ENCODE data around the gene PTPN11. TPM values are rescaled to one million over a fixed set of nuclear protein-coding genes. Genes with fewer than 3 reads are reported as not detected.

PTPN11 gene
- polyA plus RNA-seq, 2 donors, result 13.4 to 17.7 TPM

GRCh38 chr12:112530941-112531340, 112.2 kb downstream of the PTPN11 start:
- H3K9me3 ChIP-seq (ENCODE audit: control insufficient read depth in 2 of 2, insufficient read depth in 1 of 2, low read depth in 1 of 2, low read length in 1 of 2), result no peaks in the 10 kb centered on the region
- H3K27ac ChIP-seq (ENCODE audit: low read depth in 2 of 2, low read length in 1 of 2), result no peak overlapping the region
- WGBS, 2 donors, result 64 to 66% methylated on average over 2 of the region's 2 CpGs
- no peak overlapping the region for H3K4me3 ChIP-seq (ENCODE audit: low read depth in 1 of 2, low read length in 2 of 2)
- H3K27me3 ChIP-seq (ENCODE audit: control insufficient read depth in 1 of 2, insufficient read depth in 2 of 2, low read length in 2 of 2), result no peaks in the 10 kb centered on the region
- H3K4me1 ChIP-seq (ENCODE audit: control insufficient read depth in 2 of 2, insufficient read depth in 2 of 2, low read length in 1 of 2), result no peaks in the 10 kb centered on the region
- H3K36me3 ChIP-seq (ENCODE audit: control insufficient read depth in 2 of 2, insufficient read depth in 2 of 2, low read length in 1 of 2), result no peaks in the 10 kb centered on the region

GRCh38 chr12:112532106-112532505, 113.4 kb downstream of the PTPN11 start:
- Histone ChIP-seq H3K9me3 (ENCODE audit: control insufficient read depth in 2 of 2, insufficient read depth in 1 of 2, low read depth in 1 of 2, low read length in 1 of 2) (no peaks in the 10 kb centered on the region), H3K27me3 (ENCODE audit: control insufficient read depth in 1 of 2, insufficient read depth in 2 of 2, low read length in 2 of 2) (no peaks in the 10 kb centered on the region), H3K36me3 (ENCODE audit: control insufficient read depth in 2 of 2, insufficient read depth in 2 of 2, low read length in 1 of 2) (no peaks in the 10 kb centered on the region), H3K4me1 (ENCODE audit: control insufficient read depth in 2 of 2, insufficient read depth in 2 of 2, low read length in 1 of 2) (no peaks in the 10 kb centered on the region), H3K4me3 (ENCODE audit: low read depth in 1 of 2, low read length in 2 of 2) (no peak overlapping the region), H3K27ac (ENCODE audit: low read depth in 2 of 2, low read length in 1 of 2) (no peak overlapping the region)
- WGBS, 2 donors, result 76 to 78% methylated on average over 1 of the region's 1 CpG

DNA sequence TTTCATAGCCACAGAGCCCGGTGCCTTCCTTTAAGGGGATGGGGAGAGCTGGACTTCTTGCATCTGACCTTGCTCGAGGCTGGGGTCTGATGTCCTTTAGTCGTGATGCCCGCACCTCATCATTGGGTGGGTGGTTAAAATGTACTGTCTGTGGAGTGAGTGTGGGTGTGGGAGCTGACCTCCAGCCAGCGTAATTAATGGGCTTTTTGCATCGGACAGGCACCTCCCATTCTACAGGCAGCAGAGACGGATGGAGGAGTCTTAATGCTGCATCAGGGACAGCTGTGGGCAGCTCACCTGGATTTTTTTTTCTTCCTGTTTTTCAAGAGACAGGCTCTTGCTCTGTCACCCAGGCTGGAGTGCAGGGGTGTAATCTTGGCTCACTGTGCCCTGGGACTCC, 114.8 kb downstream of the PTPN11 start:
- Histone ChIP-seq H3K36me3 (ENCODE audit: control insufficient read depth in 2 of 2, insufficient read depth in 2 of 2, low read length in 1 of 2) (no peaks in the 10 kb centered on the region), H3K4me3 (ENCODE audit: low read depth in 1 of 2, low read length in 2 of 2) (no peak overlapping the region), H3K27me3 (ENCODE audit: control insufficient read depth in 1 of 2, insufficient read depth in 2 of 2, low read length in 2 of 2) (no peaks in the 10 kb centered on the region), H3K27ac (ENCODE audit: low read depth in 2 of 2, low read length in 1 of 2) (no peak overlapping the region), H3K4me1 (ENCODE audit: control insufficient read depth in 2 of 2, insufficient read depth in 2 of 2, low read length in 1 of 2) (no peaks in the 10 kb centered on the region), H3K9me3 (ENCODE audit: control insufficient read depth in 2 of 2, insufficient read depth in 1 of 2, low read depth in 1 of 2, low read length in 1 of 2) (no peaks in the 10 kb centered on the region)
- WGBS, 2 donors, result 76 to 81% methylated on average over 7 of the region's 7 CpGs

- Histone ChIP-seq H3K27ac (ENCODE audit: low read depth in 2 of 2, low read length in 1 of 2) (no peak overlapping the region), H3K27me3 (ENCODE audit: control insufficient read depth in 1 of 2, insufficient read depth in 2 of 2, low read length in 2 of 2) (no peaks in the 10 kb centered on the region), H3K4me3 (ENCODE audit: low read depth in 1 of 2, low read length in 2 of 2) (no peak overlapping the region), H3K9me3 (ENCODE audit: control insufficient read depth in 2 of 2, insufficient read depth in 1 of 2, low read depth in 1 of 2, low read length in 1 of 2) (no peaks in the 10 kb centered on the region), H3K36me3 (ENCODE audit: control insufficient read depth in 2 of 2, insufficient read depth in 2 of 2, low read length in 1 of 2) (no peaks in the 10 kb centered on the region), H3K4me1 (ENCODE audit: control insufficient read depth in 2 of 2, insufficient read depth in 2 of 2, low read length in 1 of 2) (no peaks in the 10 kb centered on the region)
- WGBS, 2 donors, result 82 to 91% methylated on average over 6 of the region's 6 CpGs
Observed at GRCh38 chr12:112535017-112535416, 116.3 kb downstream of the PTPN11 start.

GRCh38 chr12:112535637-112536366, 117.1 kb downstream of the PTPN11 start:
- 78 to 82% methylated on average over 6 of the region's 6 CpGs for WGBS, 2 donors
- Histone ChIP-seq H3K36me3 (ENCODE audit: control insufficient read depth in 2 of 2, insufficient read depth in 2 of 2, low read length in 1 of 2) (no peaks in the 10 kb centered on the region), H3K4me3 (ENCODE audit: low read depth in 1 of 2, low read length in 2 of 2) (no peak overlapping the region), H3K27ac (ENCODE audit: low read depth in 2 of 2, low read length in 1 of 2) (no peak overlapping the region), H3K9me3 (ENCODE audit: control insufficient read depth in 2 of 2, insufficient read depth in 1 of 2, low read depth in 1 of 2, low read length in 1 of 2) (no peaks in the 10 kb centered on the region), H3K4me1 (ENCODE audit: control insufficient read depth in 2 of 2, insufficient read depth in 2 of 2, low read length in 1 of 2) (no peaks in the 10 kb centered on the region), H3K27me3 (ENCODE audit: control insufficient read depth in 1 of 2, insufficient read depth in 2 of 2, low read length in 2 of 2) (no peaks in the 10 kb centered on the region)

DNA sequence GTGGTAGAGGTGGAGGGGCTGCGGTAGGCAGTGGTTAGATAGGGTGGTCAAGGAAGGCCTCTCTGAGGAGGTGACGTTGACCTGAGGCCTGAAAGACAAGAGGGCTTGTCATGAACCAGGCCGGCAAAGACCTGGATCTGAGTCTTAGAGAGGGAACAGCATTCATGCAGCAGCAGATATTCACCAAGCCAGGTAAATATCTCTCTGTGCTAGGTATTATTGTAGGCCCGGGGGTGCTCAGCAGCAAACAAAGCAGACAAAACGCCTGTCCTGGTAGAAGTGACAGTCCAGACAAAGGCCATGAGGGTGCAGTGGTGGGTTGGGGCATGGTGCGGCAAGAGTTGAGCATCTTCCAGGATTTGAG, 117.6 kb downstream of the PTPN11 start:
- WGBS, 2 donors, result 77 to 79% methylated on average over 6 of the region's 6 CpGs
- Histone ChIP-seq H3K9me3 (ENCODE audit: control insufficient read depth in 2 of 2, insufficient read depth in 1 of 2, low read depth in 1 of 2, low read length in 1 of 2) (no peaks in the 10 kb centered on the region), H3K27ac (ENCODE audit: low read depth in 2 of 2, low read length in 1 of 2) (no peak overlapping the region), H3K27me3 (ENCODE audit: control insufficient read depth in 1 of 2, insufficient read depth in 2 of 2, low read length in 2 of 2) (no peaks in the 10 kb centered on the region), H3K4me1 (ENCODE audit: control insufficient read depth in 2 of 2, insufficient read depth in 2 of 2, low read length in 1 of 2) (no peaks in the 10 kb centered on the region), H3K4me3 (ENCODE audit: low read depth in 1 of 2, low read length in 2 of 2) (no peak overlapping the region), H3K36me3 (ENCODE audit: control insufficient read depth in 2 of 2, insufficient read depth in 2 of 2, low read length in 1 of 2) (no peaks in the 10 kb centered on the region)

DNA sequence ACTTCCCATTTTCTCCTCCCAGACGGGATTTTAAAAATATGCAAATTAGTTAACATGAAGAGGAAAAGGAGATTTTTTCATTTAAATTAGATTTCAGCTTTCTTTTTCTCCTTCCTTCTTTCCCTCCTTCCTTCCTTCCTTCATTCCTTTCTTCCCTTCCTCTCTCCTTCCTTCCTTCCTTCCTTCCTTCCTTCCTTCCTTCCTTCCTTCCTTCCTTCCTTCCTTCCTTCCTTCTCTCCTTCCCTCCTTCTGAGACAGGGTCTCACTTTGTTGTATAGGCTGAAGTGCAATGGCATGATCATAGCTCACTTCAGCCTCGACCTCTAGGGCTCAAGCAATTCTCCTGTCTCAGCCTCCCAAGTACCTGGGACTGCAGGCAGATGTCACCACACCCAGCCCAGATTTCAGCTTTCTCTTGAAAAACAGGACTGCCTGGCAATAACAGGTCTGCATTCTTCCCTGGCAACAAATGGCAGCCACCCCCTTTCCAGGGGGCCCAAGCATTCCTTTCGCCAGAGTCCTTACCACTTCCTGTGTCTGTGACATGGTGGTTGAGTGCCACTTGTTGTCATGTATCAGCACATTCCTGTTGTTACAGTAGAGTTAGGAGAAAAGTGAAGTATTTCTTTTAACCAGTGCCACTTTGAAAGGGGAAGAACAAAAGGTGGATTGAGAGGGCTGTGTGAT, 119.1 kb downstream of the PTPN11 start:
- WGBS, 2 donors, result 50 to 52% methylated on average over 3 of the region's 3 CpGs
- Histone ChIP-seq H3K36me3 (ENCODE audit: control insufficient read depth in 2 of 2, insufficient read depth in 2 of 2, low read length in 1 of 2) (no peaks in the 10 kb centered on the region), H3K9me3 (ENCODE audit: control insufficient read depth in 2 of 2, insufficient read depth in 1 of 2, low read depth in 1 of 2, low read length in 1 of 2) (no peaks in the 10 kb centered on the region), H3K27ac (ENCODE audit: low read depth in 2 of 2, low read length in 1 of 2) (no peak overlapping the region), H3K27me3 (ENCODE audit: control insufficient read depth in 1 of 2, insufficient read depth in 2 of 2, low read length in 2 of 2) (no peaks in the 10 kb centered on the region), H3K4me3 (ENCODE audit: low read depth in 1 of 2, low read length in 2 of 2) (no peak overlapping the region), H3K4me1 (ENCODE audit: control insufficient read depth in 2 of 2, insufficient read depth in 2 of 2, low read length in 1 of 2) (no peaks in the 10 kb centered on the region)

DNA sequence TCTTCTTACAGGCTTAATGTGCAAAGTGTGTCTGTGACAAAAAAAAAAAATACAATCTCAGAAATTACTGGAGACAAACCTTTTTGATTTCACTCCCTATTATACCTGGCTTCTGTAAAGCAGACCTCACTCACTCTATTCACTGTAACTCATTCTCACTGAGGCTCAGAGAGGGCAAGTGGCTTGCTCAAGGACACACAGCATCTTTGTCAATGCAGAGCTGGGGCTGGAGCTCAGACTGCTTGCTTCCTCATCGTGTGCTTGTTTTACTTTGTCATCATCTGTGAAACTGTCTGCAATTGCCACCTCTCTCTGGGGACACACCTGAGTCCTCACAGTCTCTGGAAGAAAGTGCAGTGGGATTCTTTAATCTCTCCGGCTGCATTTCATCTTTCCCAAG, 120.0 kb downstream of the PTPN11 start:
- no peak overlapping the region for H3K27ac ChIP-seq (ENCODE audit: low read depth in 2 of 2, low read length in 1 of 2)
- H3K36me3 ChIP-seq (ENCODE audit: control insufficient read depth in 2 of 2, insufficient read depth in 2 of 2, low read length in 1 of 2), result no peaks in the 10 kb centered on the region
- 54 to 57% methylated on average over 2 of the region's 2 CpGs for WGBS, 2 donors
- no peak overlapping the region for H3K4me3 ChIP-seq (ENCODE audit: low read depth in 1 of 2, low read length in 2 of 2)
- H3K9me3 ChIP-seq (ENCODE audit: control insufficient read depth in 2 of 2, insufficient read depth in 1 of 2, low read depth in 1 of 2, low read length in 1 of 2), result no peaks in the 10 kb centered on the region
- H3K4me1 ChIP-seq (ENCODE audit: control insufficient read depth in 2 of 2, insufficient read depth in 2 of 2, low read length in 1 of 2), result no peaks in the 10 kb centered on the region
- peaks cover 0 to 1% of the 10 kb centered on the region in 2 donors for H3K27me3 ChIP-seq (ENCODE audit: control insufficient read depth in 1 of 2, insufficient read depth in 2 of 2, low read length in 2 of 2)

- H3K27me3 ChIP-seq (ENCODE audit: control insufficient read depth in 1 of 2, insufficient read depth in 2 of 2, low read length in 2 of 2), result peaks cover 0 to 2% of the 10 kb centered on the region in 2 donors
- H3K9me3 ChIP-seq (ENCODE audit: control insufficient read depth in 2 of 2, insufficient read depth in 1 of 2, low read depth in 1 of 2, low read length in 1 of 2), result no peaks in the 10 kb centered on the region
- H3K4me3 ChIP-seq (ENCODE audit: low read depth in 1 of 2, low read length in 2 of 2), result no peak overlapping the region
- no peaks in the 10 kb centered on the region for H3K36me3 ChIP-seq (ENCODE audit: control insufficient read depth in 2 of 2, insufficient read depth in 2 of 2, low read length in 1 of 2)
- no peak overlapping the region for H3K27ac ChIP-seq (ENCODE audit: low read depth in 2 of 2, low read length in 1 of 2)
- H3K4me1 ChIP-seq (ENCODE audit: control insufficient read depth in 2 of 2, insufficient read depth in 2 of 2, low read length in 1 of 2), result no peaks in the 10 kb centered on the region
- 55 to 64% methylated on average over 3 of the region's 3 CpGs for WGBS, 2 donors
Observed at GRCh38 chr12:112539221-112539620, 120.5 kb downstream of the PTPN11 start.

DNA sequence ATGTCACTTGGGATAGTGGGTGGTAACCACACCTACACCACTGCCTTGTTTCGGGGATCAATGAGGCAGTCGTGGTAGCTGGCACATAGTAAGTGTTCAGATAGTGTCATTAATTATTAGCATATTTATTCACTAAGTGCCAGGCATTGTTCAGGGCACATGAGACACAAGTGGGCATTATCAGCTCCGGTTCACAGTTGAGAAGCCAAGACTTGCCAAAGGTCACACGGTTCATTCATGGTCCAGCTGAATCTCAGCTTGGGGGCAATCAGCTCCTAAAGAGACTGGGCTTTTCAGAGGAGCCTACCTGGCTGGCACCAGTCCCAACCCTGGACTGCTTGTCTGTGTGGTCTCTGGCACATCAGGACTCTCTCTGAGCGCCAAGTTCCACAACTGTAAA, 121.3 kb downstream of the PTPN11 start:
- Histone ChIP-seq H3K36me3 (ENCODE audit: control insufficient read depth in 2 of 2, insufficient read depth in 2 of 2, low read length in 1 of 2) (no peaks in the 10 kb centered on the region), H3K4me1 (ENCODE audit: control insufficient read depth in 2 of 2, insufficient read depth in 2 of 2, low read length in 1 of 2) (no peaks in the 10 kb centered on the region), H3K9me3 (ENCODE audit: control insufficient read depth in 2 of 2, insufficient read depth in 1 of 2, low read depth in 1 of 2, low read length in 1 of 2) (no peaks in the 10 kb centered on the region), H3K27ac (ENCODE audit: low read depth in 2 of 2, low read length in 1 of 2) (no peak overlapping the region), H3K4me3 (ENCODE audit: low read depth in 1 of 2, low read length in 2 of 2) (no peak overlapping the region), H3K27me3 (ENCODE audit: control insufficient read depth in 1 of 2, insufficient read depth in 2 of 2, low read length in 2 of 2) (peaks cover 0 to 2% of the 10 kb centered on the region in 2 donors)
- WGBS, 2 donors, result 55% methylated on average over 5 of the region's 5 CpGs
